ENCODE results near the gene GNA15.

DNA sequence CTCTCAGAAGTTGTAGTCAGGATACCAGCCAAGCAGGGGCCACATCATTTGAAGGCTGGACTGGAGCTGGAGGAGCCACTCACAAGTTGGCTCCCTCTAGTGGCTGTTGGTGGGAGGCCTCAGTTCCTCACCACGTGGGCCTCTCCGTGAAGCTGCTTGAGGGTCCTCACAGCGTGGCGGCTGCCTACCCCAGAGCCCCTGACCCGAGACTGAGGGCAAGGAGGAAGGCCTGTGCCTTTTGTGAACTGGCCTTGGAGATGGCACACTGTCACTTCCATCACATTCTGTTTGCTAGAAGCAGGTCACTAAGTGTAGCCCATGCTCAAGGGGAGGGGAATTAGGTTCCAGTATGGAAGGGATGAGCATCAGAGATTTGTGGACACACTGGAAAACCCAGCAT lies 27.1 kb upstream of the GNA15 start:
- TF ChIP-seq CTCF (conservative IDR thresholded peaks at IDR 0.05 in 1 of 2, IDR thresholded peaks at IDR 0.05 in 1 of 2; ENCODE audit: low read depth in 1 of 2, low read length in 2 of 2) (peak; percentile 81 to 92), EZH2 (IDR thresholded peaks at IDR 0.05; ENCODE audit: low read length, missing control alignments) (no peak)
